Ascending aorta (tissue), 2 donors: Measurements from ENCODE around the gene MIER2. TPM values are rescaled to one million over a fixed set of nuclear protein-coding genes. Genes with fewer than 3 reads are reported as not detected.

ENCODE experiments used
- DNase-seq, 2 donors: peaks; one replicate each; pipeline ENCODE4 v3.0.0-alpha.2; 2019; ENCODE audit warnings: low spot score in 2 of 2
- H3K27ac ChIP-seq, 2 donors: fragments of 200-600 bp; sonication (generic); one replicate each; pipeline ENCODE4 v1.5.1; 2016 to 2017; ENCODE audit warnings: mild to moderate bottlenecking in 1 of 2
- H3K27me3 ChIP-seq: fragments of 200-600 bp; sonication (generic); one replicate; pipeline ENCODE4 v1.5.1; 2017
- H3K36me3 ChIP-seq, 2 donors: fragments of 200-600 bp; sonication (generic); one replicate each; pipeline ENCODE4 v1.5.1; 2016
- H3K4me1 ChIP-seq, 2 donors: fragments of 200-600 bp; sonication (generic); one replicate each; pipeline ENCODE4 v1.5.1; 2016 to 2017; ENCODE audit warnings: mild to moderate bottlenecking in 1 of 2
- H3K4me3 ChIP-seq, 2 donors: fragments of 200-600 bp; sonication (generic); one replicate each; pipeline ENCODE4 v1.5.1; 2016 to 2017; ENCODE audit warnings: mild to moderate bottlenecking in 1 of 2
- H3K9me3 ChIP-seq, 2 donors: fragments of 200-600 bp; sonication (generic); one replicate each; pipeline ENCODE4 v1.5.1; 2016
- CTCF ChIP-seq, 3 experiments: fragments of 200-600 bp in 2 of 3; fragments of 450-650 bp in 1 of 3; sonication (generic) in 2 of 3; IDR thresholded peaks; one replicate each; pipeline ENCODE4 v1.5.1; 2016 to 2019; ENCODE audit warnings: antibody characterized with exemption in 3 of 3, mild to moderate bottlenecking in 1 of 3, moderate library complexity in 1 of 3
- intact Hi-C: fragments of 100-400 bp; cut with DNase I; formaldehyde crosslinking; loops from one replicate; pipeline ENCODE4 v1.15.1; 2023
- total RNA-seq: library from RNA; depleted of rRNA; stranded (reverse); fragments of >200 nt; gene quantifications from one replicate; pipeline ENCODE4 v1.1.0, GENCODE V29; 2016

Gene MIER2
- total RNA-seq, 1 donor from 2014 or later = 128 TPM

- DNase-seq = no peak
- TF ChIP-seq CTCF (IDR thresholded peaks at IDR 0.05) = no peak
- Histone ChIP-seq H3K27ac (no peak overlapping the region), H3K4me3 (no peak overlapping the region), H3K4me1 (no peaks in the 10 kb centered on the region), H3K36me3 (peaks cover 47 to 72% of the 10 kb centered on the region in 2 donors), H3K27me3 (no peaks in the 10 kb centered on the region), H3K9me3 (no peaks in the 10 kb centered on the region)
- intact Hi-C loops = no loop called here
Observed at GRCh38 chr19:322616-323015, 22.0 kb downstream of the MIER2 start.

GRCh38 chr19:318509-318774, 26.2 kb downstream of the MIER2 start:
- H3K36me3 ChIP-seq = peaks cover 30 to 69% of the 10 kb centered on the region in 2 donors
- no peak overlapping the region for H3K27ac ChIP-seq
- no peaks in the 10 kb centered on the region for H3K4me1 ChIP-seq
- no peak overlapping the region for H3K4me3 ChIP-seq
- intact Hi-C loops = no loop called here
- no peak for TF ChIP-seq CTCF (IDR thresholded peaks at IDR 0.05)
- H3K9me3 ChIP-seq = no peaks in the 10 kb centered on the region
- DNase-seq = no peak
- H3K27me3 ChIP-seq = no peaks in the 10 kb centered on the region

GRCh38 chr19:317710-318508, 26.7 kb downstream of the MIER2 start:
- no peak for TF ChIP-seq CTCF (IDR thresholded peaks at IDR 0.05)
- Histone ChIP-seq H3K27ac (no peak overlapping the region), H3K9me3 (no peaks in the 10 kb centered on the region), H3K27me3 (no peaks in the 10 kb centered on the region), H3K4me1 (no peaks in the 10 kb centered on the region), H3K4me3 (no peak overlapping the region), H3K36me3 (peaks cover 30 to 68% of the 10 kb centered on the region in 2 donors)
- intact Hi-C loops = no loop called here
- DNase-seq = no peak

- peaks cover 37 to 75% of the 10 kb centered on the region in 2 donors for H3K36me3 ChIP-seq
- intact Hi-C loops = no loop called here
- DNase-seq = no peak
- no peaks in the 10 kb centered on the region for H3K27me3 ChIP-seq
- no peaks in the 10 kb centered on the region for H3K9me3 ChIP-seq
- no peaks in the 10 kb centered on the region for H3K4me1 ChIP-seq
- TF ChIP-seq CTCF (IDR thresholded peaks at IDR 0.05) = no peak
- H3K4me3 ChIP-seq = no peak overlapping the region
- no peak overlapping the region for H3K27ac ChIP-seq
Observed at GRCh38 chr19:315811-316210, 28.8 kb downstream of the MIER2 start.

- no peak for DNase-seq
Observed at GRCh38 chr19:313988-314815, 30.4 kb downstream of the MIER2 start.

More at GRCh38 chr19:313988-314815, 30.4 kb downstream of the MIER2 start:
- Histone ChIP-seq H3K4me3 (no peak overlapping the region), H3K36me3 (peaks cover 37 to 68% of the 10 kb centered on the region in 2 donors), H3K4me1 (no peaks in the 10 kb centered on the region), H3K27ac (no peak overlapping the region), H3K27me3 (no peaks in the 10 kb centered on the region), H3K9me3 (no peaks in the 10 kb centered on the region)
- intact Hi-C loops = no loop called here
- no peak for TF ChIP-seq CTCF (IDR thresholded peaks at IDR 0.05)
